ENCODE data around the gene EPB41. TPM values are rescaled to one million over a fixed set of nuclear protein-coding genes. Genes with fewer than 3 reads are reported as not detected.

EPB41 gene
- total and polyA plus RNA-seq, 9 of the 15 experiments (the other 6 are each of a cell fraction or from before 2014, with no cell fraction given) = 3.7 to 213 (median 141) TPM

DNA sequence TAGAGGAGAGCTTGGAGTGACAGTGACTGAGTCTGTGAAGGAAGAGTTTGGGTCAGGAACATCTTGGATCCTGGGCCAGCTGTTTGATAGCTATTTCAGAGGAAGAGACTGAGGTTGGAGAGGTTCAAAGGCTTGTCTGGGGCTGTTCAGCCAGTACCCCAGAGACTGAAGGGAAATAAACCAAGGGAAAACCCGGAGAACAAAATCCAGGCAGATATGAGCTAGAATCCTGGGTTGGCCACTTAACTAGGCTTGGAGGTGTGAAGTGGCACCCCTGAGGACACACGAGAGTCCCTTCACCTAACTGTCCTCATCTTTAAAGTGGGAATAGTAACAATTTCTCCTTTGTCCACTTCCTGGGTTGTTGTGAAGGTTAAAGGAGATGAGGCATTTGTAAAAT lies 23.1 kb upstream of the EPB41 start:
- H3K9ac ChIP-seq (ENCODE audit: insufficient read depth in 1 of 2, low read depth in 2 of 2, low read length in 2 of 2) = peak overlapping the region; percentile 12 to 80; a peak in 1 of 4 replicates
- 93% methylated on average over 2 of the region's 2 CpGs for WGBS (ENCODE audit: insufficient coverage, low coverage, missing lambda C conversion rate)
- ChIA-PET POLR2A (interaction anchor here (0.6 to 2.5 kb wide), 9 partner anchors 9 to 289 kb away, joined by 3 to 10 read pairs (median 5); partner anchors contain the start of gene EPB41), CTCF (ENCODE audit: low intra/inter-chr PET ratio) (no interaction called here)
- DNase-seq (ENCODE audit: extremely low read depth in 1 of 4, low spot score in 3 of 4) (no peak), FAIRE-seq (no peak), ATAC-seq (no peak)
- TF ChIP-seq CBFA2T3 (IDR thresholded peaks at IDR 0.05) = no peak
- TF ChIP-seq, protein P1, sequence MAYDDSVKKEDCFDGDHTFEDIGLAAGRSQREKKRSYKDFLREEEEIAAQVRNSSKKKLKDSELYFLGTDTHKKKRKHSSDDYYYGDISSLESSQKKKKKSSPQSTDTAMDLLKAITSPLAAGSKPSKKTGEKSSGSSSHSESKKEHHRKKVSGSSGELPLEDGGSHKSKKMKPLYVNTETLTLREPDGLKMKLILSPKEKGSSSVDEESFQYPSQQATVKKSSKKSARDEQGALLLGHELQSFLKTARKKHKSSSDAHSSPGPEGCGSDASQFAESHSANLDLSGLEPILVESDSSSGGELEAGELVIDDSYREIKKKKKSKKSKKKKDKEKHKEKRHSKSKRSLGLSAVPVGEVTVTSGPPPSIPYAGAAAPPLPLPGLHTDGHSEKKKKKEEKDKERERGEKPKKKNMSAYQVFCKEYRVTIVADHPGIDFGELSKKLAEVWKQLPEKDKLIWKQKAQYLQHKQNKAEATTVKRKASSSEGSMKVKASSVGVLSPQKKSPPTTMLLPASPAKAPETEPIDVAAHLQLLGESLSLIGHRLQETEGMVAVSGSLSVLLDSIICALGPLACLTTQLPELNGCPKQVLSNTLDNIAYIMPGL (CRISPR knock-in tag; IDR thresholded peaks at IDR 0.05) = 0 out of 2 replicates have a peak, but pooled peaks have one; percentile 51
- H3K36me3 ChIP-seq (ENCODE audit: control insufficient read depth, insufficient read depth, low read length) = peaks cover 68% of the 10 kb centered on the region
- no peak overlapping the region for H3K4me2 ChIP-seq (ENCODE audit: insufficient read depth, low read length)
- H2AFZ ChIP-seq (ENCODE audit: low read depth, low read length) = no peak overlapping the region
- H3K27ac ChIP-seq (ENCODE audit: extremely low read depth, low read depth, low read length) = peak overlapping the region; percentile 20; the same call in 1 of the 3 replicates
- intact Hi-C loops (cut with micrococcal nuclease) (no loop called here), in situ Hi-C loops (cut with MboI) (no loop called here)
- peaks cover 35% of the 10 kb centered on the region; the same call in 1 of the 2 replicates for H4K20me1 ChIP-seq (replicated peaks; ENCODE audit: control insufficient read depth, insufficient read depth, low read length)
- no TSS peak for BruUV-seq (replicated peaks)
- peaks cover 16% of the 10 kb centered on the region for H3K9me1 ChIP-seq (ENCODE audit: control insufficient read depth, insufficient read depth, low read length)
- no peaks in the 10 kb centered on the region for H3K27me3 ChIP-seq (ENCODE audit: control insufficient read depth in 2 of 2, insufficient read depth in 2 of 2, low read length in 2 of 2)
- H3K4me3 ChIP-seq = no peak overlapping the region
- peaks cover 96% of the 10 kb centered on the region for H3K79me2 ChIP-seq (ENCODE audit: control insufficient read depth, insufficient read depth, low read length)
- peaks cover 38 to 54% of the 10 kb centered on the region in 2 experiments for H3K4me1 ChIP-seq (replicated peaks in 1 of 2; ENCODE audit: control insufficient read depth in 2 of 2, insufficient read depth in 2 of 2, low read length in 2 of 2)
- H3K9me3 ChIP-seq (replicated peaks; ENCODE audit: control insufficient read depth, insufficient read depth, low read depth, low read length) = no peaks in the 10 kb centered on the region
